HG03439 (cell line): Measurements from ENCODE around the gene SERPINI1.
"Not testable (repeated sequence)": the region's sequence is repeated elsewhere in the genome, so short reads cannot be mapped to it uniquely, and the experiment has no call there.

Experiments used
- ATAC-seq: cut with Tn5 transposase; IDR thresholded peaks from one replicate; pipeline ENCODE4 v1.9.1; 2021; ENCODE audit warnings: mild to moderate bottlenecking, moderate library complexity; ENCODE audit not compliant: unreplicated experiment

SERPINI1 gene

GRCh38 chr3:167785790-167786189 lies 50.3 kb downstream of the SERPINI1 start:
- no peak for ATAC-seq

DNA sequence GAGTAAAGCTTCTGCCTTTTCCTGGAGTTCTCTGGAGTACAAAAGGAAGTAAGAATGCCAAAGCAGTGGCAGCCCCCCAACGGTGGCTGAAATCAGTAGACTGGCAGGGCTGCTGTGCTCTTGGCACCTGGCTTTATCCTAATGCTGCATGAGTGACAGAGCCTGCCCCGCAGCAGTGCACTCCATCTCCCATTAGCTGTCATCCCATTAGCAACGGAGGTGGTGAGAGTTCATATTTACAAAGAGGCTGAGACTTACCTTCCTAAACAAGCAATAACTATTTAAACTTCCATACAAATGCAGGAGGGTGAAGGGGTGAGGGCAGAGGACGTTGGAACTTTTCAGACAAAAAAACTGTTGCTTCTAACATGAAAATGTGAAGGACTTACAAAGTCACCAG lies 51.9 kb downstream of the SERPINI1 start:
- no peak for ATAC-seq

- ATAC-seq: peak; percentile 64
Observed at GRCh38 chr3:167798443-167798842, 62.9 kb downstream of the SERPINI1 start.

DNA sequence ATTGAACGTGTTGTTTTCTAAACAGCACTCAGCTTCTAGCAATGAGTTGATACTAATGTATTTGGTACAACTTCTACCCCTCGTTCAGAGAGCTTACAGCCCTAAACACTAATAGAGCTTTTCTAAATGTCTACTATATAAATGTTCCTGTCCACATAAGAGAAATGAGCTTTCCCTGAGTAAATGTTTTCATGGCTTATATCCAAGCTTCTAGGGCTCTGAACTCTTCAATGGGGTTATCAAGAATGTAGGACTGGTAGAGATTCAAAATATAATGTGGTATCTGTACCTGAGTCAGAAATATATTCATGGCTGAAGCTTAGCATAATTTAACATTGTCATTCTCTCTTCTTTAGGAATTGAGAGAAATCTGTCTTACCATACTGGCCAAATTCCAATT lies 73.4 kb downstream of the SERPINI1 start:
- ATAC-seq: no peak

GRCh38 chr3:167810236-167810635 lies 74.7 kb downstream of the SERPINI1 start:
- no peak for ATAC-seq

GRCh38 chr3:167811031-167811430 lies 75.5 kb downstream of the SERPINI1 start:
- ATAC-seq: no peak

DNA sequence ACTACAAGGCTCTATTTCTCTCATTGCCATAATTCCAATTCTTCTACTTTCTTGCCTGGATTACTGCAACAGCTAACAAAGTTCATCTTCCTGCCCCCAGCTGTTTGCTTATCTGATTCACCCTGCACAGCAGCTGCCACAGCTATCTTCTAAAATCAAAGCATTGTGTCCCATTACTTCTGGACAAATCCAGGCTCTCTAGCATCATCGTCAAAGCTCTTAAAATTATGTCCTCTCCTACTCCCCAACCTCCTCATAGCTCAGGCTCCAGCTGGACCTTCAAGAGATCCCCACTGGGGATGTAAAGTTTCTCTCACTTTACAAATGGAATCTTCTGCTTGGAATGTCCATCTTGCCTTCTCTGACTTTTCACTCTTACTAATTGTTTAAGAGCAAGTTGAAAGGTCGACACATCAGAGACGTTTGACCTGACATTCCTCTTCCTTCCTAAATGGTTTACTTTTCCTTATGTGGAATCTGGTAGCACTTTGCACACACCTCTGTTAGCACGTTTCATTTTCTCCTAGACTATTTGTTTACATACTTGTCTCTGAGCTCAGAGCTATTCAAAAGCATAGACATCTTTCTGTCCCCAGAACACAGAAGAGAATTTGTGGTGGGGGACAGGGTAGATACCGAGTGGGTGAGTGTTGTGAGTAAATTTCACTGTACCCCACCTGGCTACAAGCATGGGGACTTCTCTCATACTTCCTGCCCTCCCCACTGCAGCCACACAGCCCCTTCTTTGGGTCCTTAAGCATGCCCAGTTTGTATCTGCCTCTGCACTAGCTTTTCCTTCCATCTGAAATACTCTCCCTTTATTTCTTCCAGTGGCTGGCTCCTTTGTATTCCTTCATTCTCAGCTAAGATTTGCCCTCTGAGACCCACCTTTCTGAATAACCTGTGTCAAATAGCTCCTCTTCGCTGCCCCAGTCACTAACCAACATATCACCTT lies 77.9 kb downstream of the SERPINI1 start:
- no peak for ATAC-seq

DNA sequence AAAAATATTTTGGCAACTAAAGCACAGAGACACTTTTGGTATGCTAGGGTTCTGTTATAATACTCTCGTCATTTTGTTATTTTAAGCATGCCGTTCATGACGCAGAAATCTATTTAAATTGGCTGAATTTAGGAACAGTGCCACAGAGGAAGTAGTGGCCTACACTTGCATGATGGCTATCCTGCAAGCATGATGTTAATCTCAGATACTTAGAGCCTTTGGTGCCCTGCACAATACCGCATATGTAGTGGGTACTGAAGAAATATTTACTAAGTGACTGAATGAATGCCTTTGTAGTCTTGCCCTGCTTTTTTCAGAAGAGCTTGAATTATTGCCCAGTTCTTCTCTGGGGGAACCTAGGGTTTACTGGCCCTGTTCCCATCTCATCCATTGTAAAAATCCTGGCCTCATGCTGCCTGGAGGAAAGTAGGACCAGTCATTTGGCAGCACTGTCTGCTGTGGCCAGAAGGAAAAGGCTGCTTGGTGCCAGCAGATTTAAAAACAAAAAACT lies 79.0 kb downstream of the SERPINI1 start:
- ATAC-seq: no peak

DNA sequence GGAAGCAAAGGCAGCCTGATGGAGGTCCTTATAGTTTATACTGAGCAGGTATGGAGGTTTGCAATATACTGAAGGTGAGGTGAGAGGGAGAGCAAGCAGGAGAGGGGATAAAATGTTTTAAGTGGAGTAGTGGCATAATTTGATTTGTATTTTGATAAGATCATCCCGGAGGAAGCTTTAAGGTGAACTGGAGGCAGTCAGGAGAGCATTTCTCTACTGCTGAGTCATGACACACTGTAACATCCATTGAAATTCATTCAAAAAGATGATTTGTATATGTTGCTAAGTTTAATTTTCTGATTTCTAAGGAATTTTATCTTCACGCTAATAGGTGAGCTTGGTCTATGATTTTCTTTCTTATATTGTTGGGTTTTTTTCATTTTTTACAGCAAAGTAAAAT lies 81.4 kb downstream of the SERPINI1 start:
- no peak for ATAC-seq

- ATAC-seq: no peak
Observed at GRCh38 chr3:167820102-167820865, 84.8 kb downstream of the SERPINI1 start.

DNA sequence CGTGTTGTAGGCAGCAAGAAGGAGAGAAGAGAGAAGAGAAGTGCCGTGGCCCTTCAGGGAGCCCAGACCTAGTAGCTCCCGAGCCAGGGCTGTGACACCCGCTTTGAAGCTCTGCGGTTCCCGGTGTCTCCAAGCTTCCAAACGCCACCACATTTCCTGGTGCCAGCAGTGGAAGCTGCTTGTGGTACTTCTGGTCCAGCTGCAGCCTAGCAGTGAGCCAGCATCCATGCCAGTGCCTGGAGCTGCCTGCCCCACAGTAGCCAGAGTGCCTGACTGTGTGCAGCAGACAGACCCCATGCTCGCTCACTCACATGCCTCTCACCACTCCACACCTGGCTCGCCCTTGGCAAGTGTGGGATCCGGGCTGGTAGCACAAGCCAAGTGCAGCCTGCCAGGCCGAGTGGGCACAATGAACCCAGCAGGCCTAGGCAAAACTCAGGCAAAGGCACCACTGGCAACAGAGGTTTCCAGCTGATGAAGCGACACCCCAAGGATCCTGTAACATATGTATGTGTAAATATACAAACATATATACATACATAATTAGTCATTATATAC lies 85.8 kb downstream of the SERPINI1 start:
- ATAC-seq: no peak

DNA sequence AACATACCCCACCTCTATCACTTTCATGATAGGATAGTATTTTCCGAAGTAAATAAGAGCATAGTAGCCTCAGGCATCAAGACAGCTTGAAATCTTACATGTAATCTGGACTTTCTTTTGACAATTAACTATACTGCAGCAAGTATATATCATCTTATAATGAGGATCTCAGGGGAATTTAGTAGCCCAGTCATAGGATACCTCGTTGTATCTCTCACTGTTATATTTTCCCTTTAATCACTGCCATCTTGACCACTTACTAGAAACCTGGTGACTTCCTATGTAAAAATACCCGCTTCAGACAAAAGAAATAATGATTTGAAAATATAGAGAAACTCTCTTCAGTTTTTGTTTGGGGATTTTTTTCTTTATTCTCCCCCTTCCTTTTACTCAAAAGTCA lies 88.2 kb downstream of the SERPINI1 start:
- no peak for ATAC-seq

- not testable (repeated sequence) for ATAC-seq
Observed at GRCh38 chr3:167827588-167827987, 92.1 kb downstream of the SERPINI1 start.

DNA sequence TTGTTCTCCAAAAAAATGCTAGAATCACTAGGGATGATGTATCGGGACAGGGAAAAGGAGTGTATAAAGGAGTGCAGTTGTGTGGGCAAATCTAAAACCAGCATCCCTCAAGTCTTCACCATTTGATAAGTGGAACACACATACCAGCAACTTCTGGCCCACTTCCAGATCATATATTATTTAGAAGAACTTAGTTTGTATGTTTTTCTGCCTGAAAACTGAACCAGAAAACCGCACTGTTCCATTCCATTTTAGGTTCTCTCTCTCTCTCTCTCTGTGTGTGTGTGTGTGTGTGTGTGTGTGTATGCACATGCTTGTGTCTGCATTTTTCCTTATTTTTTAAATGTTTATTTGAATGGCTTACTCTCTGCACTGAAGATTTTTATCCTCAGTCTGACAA lies 93.5 kb downstream of the SERPINI1 start:
- ATAC-seq: no peak

- no peak for ATAC-seq
Observed at GRCh38 chr3:167830007-167830406, 94.5 kb downstream of the SERPINI1 start.

DNA sequence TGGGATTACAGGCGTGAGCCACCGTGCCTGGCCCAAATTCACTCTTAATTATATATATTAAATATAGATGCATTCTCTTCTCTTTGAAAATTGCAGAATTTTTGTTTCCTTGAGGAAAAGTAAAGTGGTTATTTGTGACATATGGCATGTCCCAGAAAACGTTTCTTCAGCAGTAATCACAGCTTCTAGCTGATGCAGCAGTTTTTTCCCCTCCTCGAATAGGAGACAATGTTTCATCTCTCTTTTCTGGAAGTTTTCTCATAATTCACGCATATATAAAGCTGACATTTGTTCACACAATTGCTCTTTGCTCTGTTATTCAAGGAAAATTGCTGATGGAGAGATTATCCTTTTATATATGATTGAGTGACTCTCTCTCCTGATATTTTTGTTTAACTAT lies 99.8 kb downstream of the SERPINI1 start:
- ATAC-seq: no peak

DNA sequence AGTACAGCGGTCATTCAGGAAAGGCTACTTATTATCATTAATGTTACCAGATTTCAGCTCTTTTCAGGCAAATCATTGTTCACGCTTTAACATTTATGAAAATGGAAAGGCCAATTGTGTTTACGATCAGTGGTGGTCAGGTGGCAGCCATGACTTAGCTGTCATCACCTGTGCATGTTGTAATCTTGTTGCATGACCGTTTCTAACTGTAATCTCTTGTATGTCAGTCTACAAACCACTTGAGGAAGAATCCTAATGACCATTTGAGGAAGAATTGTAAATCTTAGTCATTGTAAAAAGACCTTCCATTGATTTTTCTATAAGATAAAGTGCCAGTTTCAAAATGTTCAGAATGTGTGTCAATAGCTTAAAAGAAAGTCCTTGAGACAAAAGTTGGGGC lies 100.4 kb downstream of the SERPINI1 start:
- ATAC-seq: no peak

- ATAC-seq: no peak
Observed at GRCh38 chr3:167837466-167837865, 101.9 kb downstream of the SERPINI1 start.

DNA sequence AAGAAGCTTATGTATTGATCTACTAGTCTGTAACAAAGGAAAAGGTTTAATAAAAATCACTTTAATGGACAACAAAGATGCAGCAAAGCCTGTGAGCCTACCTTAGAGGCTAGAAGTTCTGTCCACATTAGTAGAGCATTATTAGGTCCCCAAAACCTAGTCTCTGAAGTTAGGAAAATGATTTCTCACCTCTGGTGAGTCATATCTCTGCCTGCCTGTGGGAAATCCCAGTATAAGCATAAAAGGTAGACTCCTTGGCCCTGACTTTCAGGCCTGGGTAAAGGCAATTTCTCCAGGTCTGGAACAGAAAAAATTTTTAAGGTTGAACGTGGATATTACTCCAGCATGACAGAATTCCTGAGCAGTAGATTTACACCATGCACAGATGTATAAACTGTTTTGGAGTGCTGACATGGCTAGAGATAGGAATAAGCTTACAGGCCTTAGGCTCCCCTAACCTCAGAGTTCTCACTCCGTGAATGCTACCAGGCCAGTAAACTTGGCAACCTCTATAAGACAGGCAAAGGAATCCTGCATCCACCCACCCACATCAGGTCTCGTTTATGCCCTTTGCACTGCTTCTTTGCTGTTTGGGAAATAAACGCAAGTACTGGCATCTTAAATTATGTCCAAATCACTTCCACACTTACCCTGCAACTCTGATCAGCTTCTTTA lies 104.1 kb downstream of the SERPINI1 start:
- ATAC-seq: no peak

GRCh38 chr3:167840247-167840646 lies 104.7 kb downstream of the SERPINI1 start:
- ATAC-seq: no peak

GRCh38 chr3:167843481-167843880 lies 108.0 kb downstream of the SERPINI1 start:
- no peak for ATAC-seq
